Smooth muscle cell (in vitro differentiated cells): Measurements from ENCODE around the gene IL33. TPM values are rescaled to one million over a fixed set of nuclear protein-coding genes. Genes with fewer than 3 reads are reported as not detected.

Source experiments
- DNase-seq: peaks from one replicate; lab custom pipeline; 2025; ENCODE audit not compliant: unreplicated experiment; lab: John Stamatoyannopoulos, UW
- H2AFZ ChIP-seq: fragments of 200-600 bp; sonication (generic); 2 replicates; pipeline ENCODE4 v1.6.0; 2016; ENCODE audit warnings: antibody characterized with exemption, low read depth, mild to moderate bottlenecking
- H3F3A ChIP-seq: fragments of 200-600 bp; sonication (generic); 2 replicates; pipeline ENCODE4 v1.6.0; 2017; ENCODE audit warnings: antibody characterized with exemption, low read depth
- H3K27ac ChIP-seq: fragments of 200-600 bp; sonication (generic); 2 replicates; pipeline ENCODE4 v1.5.1; 2016; ENCODE audit warnings: low read depth, mild to moderate bottlenecking
- H3K27me3 ChIP-seq: fragments of 200-600 bp; sonication (generic); 2 replicates; pipeline ENCODE4 v1.6.1; 2016; ENCODE audit warnings: low read depth, mild to moderate bottlenecking
- H3K36me3 ChIP-seq: fragments of 200-600 bp; sonication (generic); 2 replicates; pipeline ENCODE4 v1.5.1; 2016; ENCODE audit warnings: low read depth
- H3K4me1 ChIP-seq: fragments of 200-600 bp; sonication (generic); 2 replicates; pipeline ENCODE4 v1.5.1; 2016; ENCODE audit warnings: low read depth
- H3K4me2 ChIP-seq: fragments of 200-600 bp; sonication (generic); 2 replicates; pipeline ENCODE4 v1.6.0; 2016; ENCODE audit warnings: mild to moderate bottlenecking
- H3K4me3 ChIP-seq: fragments of 200-600 bp; sonication (generic); 2 replicates; pipeline ENCODE4 v1.5.1; 2016; ENCODE audit warnings: mild to moderate bottlenecking
- H3K79me2 ChIP-seq: fragments of 200-600 bp; sonication (generic); 2 replicates; pipeline ENCODE4 v1.6.0; 2016; ENCODE audit warnings: low read depth, mild to moderate bottlenecking
- H3K9ac ChIP-seq: fragments of 200-600 bp; sonication (generic); 2 replicates; pipeline ENCODE4 v1.6.0; 2016; ENCODE audit warnings: low read depth
- H3K9me3 ChIP-seq: fragments of 200-600 bp; sonication (generic); replicated peaks from 2 replicates; pipeline ENCODE4 v1.5.1; 2016; ENCODE audit warnings: low read depth
- H4K20me1 ChIP-seq: fragments of 200-600 bp; sonication (generic); 2 replicates; pipeline ENCODE4 v1.6.0; 2016; ENCODE audit warnings: low read depth
- WGBS: methylation state at CpG from one replicate; pipeline ENCODE4 v1.1.7; 2016; ENCODE audit warnings: low lambda C conversion rate; 5-methylcytosine and 5-hydroxymethylcytosine counted together
- polyA plus RNA-seq: library from polyadenylated mRNA; unstranded; fragments of >200 nt; fragmentation: Nextera tagmentation; extraction: Ambion mirVana; gene quantifications from 2 replicates; pipeline ENCODE4 v1.2.1, GENCODE V29; 2016
- total RNA-seq: library from RNA; depleted of rRNA; stranded (reverse); fragments of >200 nt; gene quantifications from 2 replicates; pipeline ENCODE4 v1.2.3, GENCODE V29; 2014
- TF ChIP-seq, protein P1 (sequence below): fragments of 200-600 bp; sonication (generic); IDR thresholded peaks from 2 replicates; pipeline ENCODE4 v1.5.1; 2017; ENCODE audit warnings: borderline replicate concordance, mild to moderate bottlenecking, antibody characterized with exemption; ENCODE audit not compliant: insufficient read depth, poor library complexity, severe bottlenecking

Gene IL33
- total and polyA plus RNA-seq, 2 experiments from 2014 or later: 6.7 to 14.4 TPM

GRCh38 chr9:6195714-6196360 is 19.8 kb upstream of the IL33 start:
- H3K27me3 ChIP-seq: no peaks in the 10 kb centered on the region
- no peak overlapping the region for H3K9ac ChIP-seq
- H3K4me2 ChIP-seq: no peak overlapping the region
- TF ChIP-seq, protein P1, sequence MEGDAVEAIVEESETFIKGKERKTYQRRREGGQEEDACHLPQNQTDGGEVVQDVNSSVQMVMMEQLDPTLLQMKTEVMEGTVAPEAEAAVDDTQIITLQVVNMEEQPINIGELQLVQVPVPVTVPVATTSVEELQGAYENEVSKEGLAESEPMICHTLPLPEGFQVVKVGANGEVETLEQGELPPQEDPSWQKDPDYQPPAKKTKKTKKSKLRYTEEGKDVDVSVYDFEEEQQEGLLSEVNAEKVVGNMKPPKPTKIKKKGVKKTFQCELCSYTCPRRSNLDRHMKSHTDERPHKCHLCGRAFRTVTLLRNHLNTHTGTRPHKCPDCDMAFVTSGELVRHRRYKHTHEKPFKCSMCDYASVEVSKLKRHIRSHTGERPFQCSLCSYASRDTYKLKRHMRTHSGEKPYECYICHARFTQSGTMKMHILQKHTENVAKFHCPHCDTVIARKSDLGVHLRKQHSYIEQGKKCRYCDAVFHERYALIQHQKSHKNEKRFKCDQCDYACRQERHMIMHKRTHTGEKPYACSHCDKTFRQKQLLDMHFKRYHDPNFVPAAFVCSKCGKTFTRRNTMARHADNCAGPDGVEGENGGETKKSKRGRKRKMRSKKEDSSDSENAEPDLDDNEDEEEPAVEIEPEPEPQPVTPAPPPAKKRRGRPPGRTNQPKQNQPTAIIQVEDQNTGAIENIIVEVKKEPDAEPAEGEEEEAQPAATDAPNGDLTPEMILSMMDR: no peak
- H2AFZ ChIP-seq: no peak overlapping the region
- no peaks in the 10 kb centered on the region for H3K4me1 ChIP-seq
- no peaks in the 10 kb centered on the region for H3K36me3 ChIP-seq
- no peaks in the 10 kb centered on the region for H3K9me3 ChIP-seq
- H3F3A ChIP-seq: no peaks in the 10 kb centered on the region
- no peak overlapping the region for H3K4me3 ChIP-seq
- no peaks in the 10 kb centered on the region for H4K20me1 ChIP-seq
- H3K79me2 ChIP-seq: no peaks in the 10 kb centered on the region
- no peak for DNase-seq
- H3K27ac ChIP-seq: no peak overlapping the region
- 86% methylated on average over 4 of the region's 4 CpGs for WGBS

GRCh38 chr9:6197330-6197729 is 18.3 kb upstream of the IL33 start:
- H3K4me1 ChIP-seq: no peaks in the 10 kb centered on the region
- TF ChIP-seq, protein P1: peak; percentile 48
- 42% methylated on average over 3 of the region's 3 CpGs for WGBS

DNA sequence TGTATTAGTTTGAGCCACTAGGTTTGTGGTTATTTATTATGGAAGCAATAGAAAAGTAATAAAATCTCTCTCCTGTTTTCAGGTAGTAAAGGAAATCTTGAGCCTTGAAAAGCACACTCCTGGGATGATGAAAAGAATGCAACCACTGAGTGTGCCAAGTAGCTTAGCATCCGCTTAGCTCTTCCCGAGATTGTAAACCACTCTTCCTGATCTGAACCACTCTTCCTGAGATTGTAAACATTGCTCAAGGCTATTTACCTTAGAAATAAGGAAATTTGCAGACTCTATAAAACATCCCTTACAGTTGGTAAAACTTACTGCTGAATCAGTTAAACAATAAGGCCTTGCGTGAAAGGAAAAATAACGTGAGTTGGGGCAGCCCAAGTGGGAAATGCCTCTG is 17.4 kb upstream of the IL33 start:
- H3K79me2 ChIP-seq: no peaks in the 10 kb centered on the region
- no peaks in the 10 kb centered on the region for H3K27me3 ChIP-seq
- H3K4me2 ChIP-seq: no peak overlapping the region
- H3K27ac ChIP-seq: no peak overlapping the region
- H3K9me3 ChIP-seq: no peaks in the 10 kb centered on the region
- no peak overlapping the region for H3K9ac ChIP-seq
- H2AFZ ChIP-seq: no peak overlapping the region
- H3K4me1 ChIP-seq: no peaks in the 10 kb centered on the region
- TF ChIP-seq, protein P1: no peak
- no peak overlapping the region for H3K4me3 ChIP-seq
- 92% methylated on average over 4 of the region's 4 CpGs for WGBS
- no peaks in the 10 kb centered on the region for H4K20me1 ChIP-seq
- H3F3A ChIP-seq: no peaks in the 10 kb centered on the region
- DNase-seq: no peak
- no peaks in the 10 kb centered on the region for H3K36me3 ChIP-seq

More at GRCh38 chr9:6197330-6197729, 18.3 kb upstream of the IL33 start:
- Histone ChIP-seq H3K36me3 (no peaks in the 10 kb centered on the region), H3K4me3 (no peak overlapping the region), H3K27me3 (no peaks in the 10 kb centered on the region), H3F3A (no peaks in the 10 kb centered on the region), H3K4me2 (no peak overlapping the region), H3K9me3 (no peaks in the 10 kb centered on the region), H3K79me2 (no peaks in the 10 kb centered on the region), H3K9ac (no peak overlapping the region), H2AFZ (no peak overlapping the region), H4K20me1 (no peaks in the 10 kb centered on the region), H3K27ac (no peak overlapping the region)
- no peak for DNase-seq

- 79% methylated on average over 3 of the region's 3 CpGs for WGBS
- Histone ChIP-seq H3K27me3 (no peaks in the 10 kb centered on the region), H3K79me2 (no peaks in the 10 kb centered on the region), H2AFZ (no peak overlapping the region), H3F3A (no peaks in the 10 kb centered on the region), H3K9me3 (no peaks in the 10 kb centered on the region), H4K20me1 (no peaks in the 10 kb centered on the region), H3K27ac (no peak overlapping the region), H3K36me3 (no peaks in the 10 kb centered on the region), H3K4me2 (no peak overlapping the region), H3K4me1 (no peaks in the 10 kb centered on the region), H3K4me3 (no peak overlapping the region), H3K9ac (no peak overlapping the region)
- DNase-seq: no peak
- TF ChIP-seq, protein P1: no peak
Observed at GRCh38 chr9:6199596-6199995, 16.0 kb upstream of the IL33 start.
